SU-DHL-6 (cell line): ENCODE results near the gene TTC8.

Experiments
- H2AFZ ChIP-seq: fragments of 200-600 bp; sonication (generic); 2 replicates; pipeline ENCODE4 v1.6.1; 2014; ENCODE audit warnings: low read depth, mild to moderate bottlenecking, moderate library complexity, mixed read lengths, antibody characterized with exemption, low read length; ENCODE audit not compliant: severe bottlenecking
- H3F3A ChIP-seq: fragments of 200-600 bp; shearing (Covaris generic); 2 replicates; pipeline ENCODE4 v1.6.0; 2016; ENCODE audit warnings: antibody characterized with exemption, mild to moderate bottlenecking; ENCODE audit not compliant: insufficient read depth
- H3K27ac ChIP-seq: fragments of 200-600 bp; sonication (generic); 2 replicates; pipeline ENCODE4 v1.5.1; 2016; ENCODE audit warnings: low read depth, mild to moderate bottlenecking, low read length, moderate library complexity, mixed read lengths
- H3K27me3 ChIP-seq: fragments of 200-600 bp; sonication (generic), shearing (Covaris generic); 2 replicates; pipeline ENCODE4 v1.6.0; 2014; ENCODE audit warnings: mild to moderate bottlenecking, low read length
- H3K36me3 ChIP-seq: fragments of 200-600 bp; sonication (generic); 2 replicates; pipeline ENCODE4 v1.6.1; 2014; ENCODE audit warnings: mild to moderate bottlenecking, low read length, mixed read lengths
- H3K4me2 ChIP-seq: fragments of 300-600, 200-600 bp; shearing (Covaris generic), sonication (generic); 2 replicates; pipeline ENCODE4 v1.6.0; 2014; ENCODE audit warnings: low read length, low read depth, mild to moderate bottlenecking; ENCODE audit not compliant: poor library complexity, severe bottlenecking
- H3K4me3 ChIP-seq: fragments of 200-600 bp; sonication (generic); 2 replicates; pipeline ENCODE4 v1.5.1; 2014; ENCODE audit warnings: antibody characterized with exemption, low read length, mild to moderate bottlenecking, mixed read lengths; ENCODE audit not compliant: insufficient read depth, poor library complexity, severe bottlenecking
- H3K79me2 ChIP-seq: fragments of 200-600 bp; sonication (generic); 2 replicates; pipeline ENCODE4 v1.6.1; 2014; ENCODE audit warnings: mild to moderate bottlenecking, low read length, moderate library complexity; ENCODE audit not compliant: insufficient read depth
- H3K9ac ChIP-seq: fragments of 200-600 bp; sonication (generic); 2 replicates; pipeline ENCODE4 v1.7.0; 2014; ENCODE audit warnings: mild to moderate bottlenecking, low read length
- H3K9me2 ChIP-seq: fragments of 200-600 bp; sonication (generic); replicated peaks from 2 replicates; pipeline ENCODE4 v1.6.1; 2014; ENCODE audit warnings: low read length; ENCODE audit not compliant: insufficient read depth
- H3K9me3 ChIP-seq: fragments of 200-600 bp; sonication (generic); 2 replicates; pipeline ENCODE4 v1.6.1; 2014; ENCODE audit warnings: low read length, mixed read lengths; ENCODE audit not compliant: insufficient read depth
- H4K20me1 ChIP-seq: fragments of 200-600 bp; sonication (generic); 2 replicates; pipeline ENCODE4 v1.6.1; 2014; ENCODE audit warnings: low read depth, mild to moderate bottlenecking, antibody characterized with exemption, low read length, moderate library complexity, mixed read lengths
- EZH2phosphoT487 ChIP-seq: fragments of 200-600 bp; sonication (generic), shearing (Covaris generic); conservative IDR thresholded peaks from 2 replicates; pipeline ENCODE4 v1.6.1; 2018; ENCODE audit warnings: mild to moderate bottlenecking, antibody characterized with exemption, low read length, moderate library complexity, mixed read lengths
- TF ChIP-seq, protein P1 (sequence below): fragments of 200-600 bp; sonication (generic); IDR thresholded peaks from one replicate; pipeline ENCODE4 v1.5.1; 2017; ENCODE audit warnings: antibody characterized with exemption, mild to moderate bottlenecking, low read length, moderate library complexity; ENCODE audit not compliant: insufficient read depth, poor library complexity, severe bottlenecking

The TTC8 gene

DNA sequence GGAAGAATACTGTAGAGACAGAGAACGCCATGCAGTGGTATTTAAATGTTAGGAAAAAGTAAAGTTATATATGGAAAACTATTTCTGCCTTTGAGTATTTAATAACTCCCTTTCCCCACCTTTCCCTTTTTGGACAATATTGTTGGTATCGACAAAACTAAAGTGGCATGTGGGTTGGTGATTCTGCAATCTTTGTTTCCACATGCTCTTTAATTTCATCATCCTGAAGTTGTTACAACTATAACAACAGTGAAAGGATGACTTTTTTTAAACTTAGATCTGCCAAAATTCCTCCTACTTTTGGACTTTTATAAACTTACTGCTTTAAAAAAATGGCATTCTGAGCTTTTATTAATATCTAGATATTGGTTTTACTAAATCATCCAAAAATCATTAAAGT lies 25.3 kb downstream of the TTC8 start:
- no peak overlapping the region for H3K27ac ChIP-seq
- TF ChIP-seq EZH2phosphoT487, result no peak
- TF ChIP-seq, protein P1, sequence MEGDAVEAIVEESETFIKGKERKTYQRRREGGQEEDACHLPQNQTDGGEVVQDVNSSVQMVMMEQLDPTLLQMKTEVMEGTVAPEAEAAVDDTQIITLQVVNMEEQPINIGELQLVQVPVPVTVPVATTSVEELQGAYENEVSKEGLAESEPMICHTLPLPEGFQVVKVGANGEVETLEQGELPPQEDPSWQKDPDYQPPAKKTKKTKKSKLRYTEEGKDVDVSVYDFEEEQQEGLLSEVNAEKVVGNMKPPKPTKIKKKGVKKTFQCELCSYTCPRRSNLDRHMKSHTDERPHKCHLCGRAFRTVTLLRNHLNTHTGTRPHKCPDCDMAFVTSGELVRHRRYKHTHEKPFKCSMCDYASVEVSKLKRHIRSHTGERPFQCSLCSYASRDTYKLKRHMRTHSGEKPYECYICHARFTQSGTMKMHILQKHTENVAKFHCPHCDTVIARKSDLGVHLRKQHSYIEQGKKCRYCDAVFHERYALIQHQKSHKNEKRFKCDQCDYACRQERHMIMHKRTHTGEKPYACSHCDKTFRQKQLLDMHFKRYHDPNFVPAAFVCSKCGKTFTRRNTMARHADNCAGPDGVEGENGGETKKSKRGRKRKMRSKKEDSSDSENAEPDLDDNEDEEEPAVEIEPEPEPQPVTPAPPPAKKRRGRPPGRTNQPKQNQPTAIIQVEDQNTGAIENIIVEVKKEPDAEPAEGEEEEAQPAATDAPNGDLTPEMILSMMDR, result no peak
- H3K9ac ChIP-seq, result no peak overlapping the region

DNA sequence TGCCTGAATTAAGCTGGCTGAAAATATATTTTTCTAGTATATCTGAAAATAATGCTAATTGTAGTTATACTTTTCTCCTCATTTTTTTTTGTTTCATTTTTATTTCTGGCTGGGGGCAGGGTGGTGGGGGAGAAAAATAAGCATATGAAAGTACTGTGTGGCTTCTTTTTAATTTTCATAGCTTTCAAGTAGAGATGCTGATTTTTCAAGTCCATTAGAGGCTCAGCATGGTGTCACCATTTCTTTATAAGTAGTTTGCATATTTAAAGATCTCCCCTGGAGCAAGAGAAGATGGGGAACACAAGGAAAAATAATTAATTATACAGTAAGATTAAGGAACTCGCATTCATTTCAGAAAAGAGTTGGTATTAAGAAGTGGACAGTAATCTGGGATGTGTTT lies 27.1 kb downstream of the TTC8 start:
- Histone ChIP-seq H3K4me3 (no peak overlapping the region), H3K4me2 (no peak overlapping the region), H2AFZ (no peak overlapping the region), H3K9ac (no peak overlapping the region), H4K20me1 (no peaks in the 10 kb centered on the region), H3K9me2 (no peaks in the 10 kb centered on the region), H3K27me3 (no peaks in the 10 kb centered on the region), H3K9me3 (no peaks in the 10 kb centered on the region), H3K79me2 (no peaks in the 10 kb centered on the region), H3K27ac (no peak overlapping the region), H3K36me3 (no peaks in the 10 kb centered on the region), H3F3A (no peaks in the 10 kb centered on the region)
- TF ChIP-seq EZH2phosphoT487, result no peak
- TF ChIP-seq, protein P1, result no peak

More for the DNA sequence above, 25.3 kb downstream of the TTC8 start:
- no peaks in the 10 kb centered on the region for H3K79me2 ChIP-seq
- H3F3A ChIP-seq, result no peaks in the 10 kb centered on the region
- no peaks in the 10 kb centered on the region for H3K36me3 ChIP-seq
- no peak overlapping the region for H2AFZ ChIP-seq
- H3K27me3 ChIP-seq, result no peaks in the 10 kb centered on the region
- H3K4me2 ChIP-seq, result no peak overlapping the region
- no peaks in the 10 kb centered on the region for H3K9me2 ChIP-seq
- no peaks in the 10 kb centered on the region for H4K20me1 ChIP-seq
- H3K4me3 ChIP-seq, result no peak overlapping the region
- H3K9me3 ChIP-seq, result no peaks in the 10 kb centered on the region

DNA sequence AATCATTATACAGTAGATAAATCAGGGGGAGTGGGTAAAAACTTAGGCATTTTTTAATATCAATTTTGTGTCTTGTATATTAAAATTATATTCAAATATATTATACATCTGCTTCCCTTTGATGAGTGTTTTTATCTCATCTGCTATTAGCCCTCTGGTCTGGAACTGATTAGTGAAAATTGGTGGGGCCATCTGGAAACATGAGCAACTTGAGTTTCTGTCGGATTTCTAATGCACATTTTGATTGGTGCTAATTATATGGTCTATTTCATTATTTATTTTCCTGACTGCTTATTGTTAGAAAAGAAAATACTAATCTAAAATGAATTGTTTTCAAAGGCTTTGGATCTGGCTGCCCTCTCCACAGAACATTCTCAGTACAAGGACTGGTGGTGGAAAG lies 28.2 kb downstream of the TTC8 start:
- Histone ChIP-seq H3K79me2 (no peaks in the 10 kb centered on the region), H3K36me3 (no peaks in the 10 kb centered on the region), H3K9ac (no peak overlapping the region), H3K9me2 (no peaks in the 10 kb centered on the region), H3F3A (no peaks in the 10 kb centered on the region), H2AFZ (no peak overlapping the region), H3K4me3 (no peak overlapping the region), H3K27ac (no peak overlapping the region), H3K27me3 (no peaks in the 10 kb centered on the region), H4K20me1 (no peaks in the 10 kb centered on the region), H3K9me3 (no peaks in the 10 kb centered on the region), H3K4me2 (no peak overlapping the region)
- TF ChIP-seq, protein P1, result no peak
- no peak for TF ChIP-seq EZH2phosphoT487

DNA sequence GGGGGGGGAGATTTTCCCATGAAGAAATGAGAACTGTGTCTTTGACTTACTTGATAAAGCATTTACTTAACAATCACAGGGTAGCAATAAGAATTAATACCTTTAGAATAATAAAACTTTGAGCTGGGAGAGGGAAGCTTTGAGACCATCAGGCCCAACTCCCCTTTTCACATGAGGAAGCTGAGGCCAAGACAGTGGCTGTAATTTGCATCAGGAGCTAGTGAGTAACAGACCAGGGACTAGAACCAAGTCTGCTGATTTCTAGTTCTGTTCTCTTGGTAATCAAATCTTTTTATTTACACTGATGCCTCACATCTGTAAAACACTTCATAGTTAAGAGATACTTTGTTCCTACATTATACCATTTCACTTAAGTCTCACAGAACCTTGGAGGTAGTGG lies 28.7 kb downstream of the TTC8 start:
- Histone ChIP-seq H3K79me2 (no peaks in the 10 kb centered on the region), H3K9me3 (no peaks in the 10 kb centered on the region), H3K4me3 (no peak overlapping the region), H3F3A (no peaks in the 10 kb centered on the region), H3K9me2 (no peaks in the 10 kb centered on the region), H2AFZ (no peak overlapping the region), H3K4me2 (no peak overlapping the region), H3K9ac (no peak overlapping the region), H4K20me1 (no peaks in the 10 kb centered on the region), H3K27ac (no peak overlapping the region), H3K36me3 (no peaks in the 10 kb centered on the region), H3K27me3 (no peaks in the 10 kb centered on the region)
- TF ChIP-seq, protein P1, result no peak
- TF ChIP-seq EZH2phosphoT487, result no peak
